ENCODE data around the gene PSMC1. TPM values are rescaled to one million over a fixed set of nuclear protein-coding genes. Genes with fewer than 3 reads are reported as not detected.

PSMC1 gene
- total and polyA plus RNA-seq, 10 of the 15 experiments (the other 5 are each of a cell fraction or from before 2014, with no cell fraction given), result 97.4 to 286 (median 209) TPM

- no peaks in the 10 kb centered on the region for H3K79me2 ChIP-seq (ENCODE audit: control insufficient read depth, insufficient read depth, low read length)
- ChIA-PET RAD21 (ENCODE audit: unreplicated experiment) (no interaction called here), POLR2A (no interaction called here), SMC1A (ENCODE audit: uncharacterized antibody, unreplicated experiment) (no interaction called here), CTCF (no interaction called here)
- no peaks in the 10 kb centered on the region for H3K9me3 ChIP-seq (replicated peaks; ENCODE audit: control insufficient read depth, insufficient read depth, low read length)
- intact Hi-C loops (cut with micrococcal nuclease; ENCODE audit: unreplicated experiment), result no loop called here
- H3K9ac ChIP-seq (ENCODE audit: control insufficient read depth, insufficient read depth, low read length), result no peak overlapping the region
- no peak overlapping the region for H3K27ac ChIP-seq (ENCODE audit: control insufficient read depth, insufficient read depth)
- TF ChIP-seq MYC (IDR thresholded peaks at IDR 0.05; ENCODE audit: insufficient read depth, insufficient read length, insufficient replicate concordance, low read length, severe bottlenecking) (no peak), ZNF384 (IDR thresholded peaks at IDR 0.05; ENCODE audit: borderline replicate concordance, low read depth, low read length) (no peak), SRF (IDR thresholded peaks at IDR 0.05; ENCODE audit: low read depth in 2 of 2, low read length in 2 of 2) (no peak), NFXL1 (IDR thresholded peaks at IDR 0.05; ENCODE audit: borderline replicate concordance) (no peak), EED (IDR thresholded peaks at IDR 0.05; ENCODE audit: low read depth) (no peak), BRCA1 (IDR thresholded peaks at IDR 0.05; ENCODE audit: low read depth, low read length) (no peak)
- ATAC-seq, result no peak
- FAIRE-seq, result no peak
- BruUV-seq (replicated peaks), result no TSS peak
- no peaks in the 10 kb centered on the region for H3K4me1 ChIP-seq (ENCODE audit: control insufficient read depth, insufficient read depth, low read length)
- no peak overlapping the region for H2AFZ ChIP-seq (ENCODE audit: control insufficient read depth, low read depth, low read length)
- no peaks in the 10 kb centered on the region for H4K20me1 ChIP-seq (ENCODE audit: control insufficient read depth, insufficient read depth)
- no peaks in the 10 kb centered on the region for H3K27me3 ChIP-seq (replicated peaks in 1 of 2; ENCODE audit: control insufficient read depth in 2 of 2, insufficient read depth in 2 of 2, low read length in 1 of 2)
- DNase-seq (ENCODE audit: low read depth, low spot score), result no peak
- in situ Hi-C loops (cut with MboI), result no loop called here
- no peak overlapping the region for H3K4me3 ChIP-seq
- over 99% methylated on average over 7 of the region's 7 CpGs for WGBS (ENCODE audit: insufficient coverage, insufficient replicate concordance, low lambda C conversion rate, missing lambda C conversion rate)
- peaks cover 5 to 9% of the 10 kb centered on the region in 2 experiments for H3K36me3 ChIP-seq (ENCODE audit: control insufficient read depth in 2 of 2, insufficient read depth in 2 of 2, low read length in 1 of 2)
- H3K4me2 ChIP-seq (ENCODE audit: control insufficient read depth, insufficient read depth), result no peak overlapping the region
Measured at GRCh38 chr14:90280096-90280495, 23.7 kb downstream of the PSMC1 start.

GRCh38 chr14:90281261-90281660 is 24.9 kb downstream of the PSMC1 start:
- in situ Hi-C loops (cut with MboI), result no loop called here
- intact Hi-C loops (cut with micrococcal nuclease; ENCODE audit: unreplicated experiment), result no loop called here
- CTCF ChIA-PET, result interaction anchor here (1.0 to 1.4 kb wide), 2 partner anchors 22 to 46 kb away, joined by 3 read pairs; no protein-coding TSS in a partner anchor
- TF ChIP-seq EED (IDR thresholded peaks at IDR 0.05; ENCODE audit: low read depth) (no peak), SMC3 (IDR thresholded peaks at IDR 0.05; ENCODE audit: borderline replicate concordance, low read length) (no peak), PKNOX1 (IDR thresholded peaks at IDR 0.05) (no peak), MXI1 (IDR thresholded peaks at IDR 0.05; ENCODE audit: low read depth, low read length) (no peak), RUNX3 (IDR thresholded peaks at IDR 0.05; ENCODE audit: low read length) (no peak), KLF5 (IDR thresholded peaks at IDR 0.05; ENCODE audit: partially characterized antibody) (no peak), MYB (IDR thresholded peaks at IDR 0.05; ENCODE audit: borderline replicate concordance, low read depth, low read length) (no peak), CBFB (IDR thresholded peaks at IDR 0.05; ENCODE audit: low read depth) (no peak), SP1 (IDR thresholded peaks at IDR 0.05; ENCODE audit: low read depth, low read length) (no peak), ATF3 (IDR thresholded peaks at IDR 0.05; ENCODE audit: borderline replicate concordance, extremely low read depth, low read depth, low read length) (no peak), HDAC2 (IDR thresholded peaks at IDR 0.05) (no peak), RFX5 (IDR thresholded peaks at IDR 0.05; ENCODE audit: low read depth, low read length) (no peak), PAX5 (IDR thresholded peaks at IDR 0.05; ENCODE audit: borderline replicate concordance, low read depth, low read length) (no peak)

More at GRCh38 chr14:90281261-90281660, 24.9 kb downstream of the PSMC1 start:
- H3K4me1 ChIP-seq (ENCODE audit: control insufficient read depth, insufficient read depth, low read length), result no peaks in the 10 kb centered on the region
- no peak overlapping the region for H3K27ac ChIP-seq (ENCODE audit: control insufficient read depth, insufficient read depth)
- H4K20me1 ChIP-seq (ENCODE audit: control insufficient read depth, insufficient read depth), result no peaks in the 10 kb centered on the region
- ChIA-PET SMC1A (ENCODE audit: uncharacterized antibody, unreplicated experiment) (interaction anchor here (0.6 to 0.8 kb wide), 2 partner anchors 16 to 39 kb away, joined by 3 to 4 read pairs; no protein-coding TSS in a partner anchor), POLR2A (interaction anchor here (0.6 kb wide), 1 partner anchor 93 kb away, joined by 4 read pairs; no protein-coding TSS in a partner anchor), RAD21 (ENCODE audit: unreplicated experiment) (no interaction called here)
- H3K79me2 ChIP-seq (ENCODE audit: control insufficient read depth, insufficient read depth, low read length), result no peaks in the 10 kb centered on the region
- H3K9me3 ChIP-seq (replicated peaks; ENCODE audit: control insufficient read depth, insufficient read depth, low read length), result no peaks in the 10 kb centered on the region
- no peak for FAIRE-seq
- no peak overlapping the region for H2AFZ ChIP-seq (ENCODE audit: control insufficient read depth, low read depth, low read length)
- ATAC-seq, result no peak
- BruUV-seq (replicated peaks), result no TSS peak
- H3K36me3 ChIP-seq (ENCODE audit: control insufficient read depth in 2 of 2, insufficient read depth in 2 of 2, low read length in 1 of 2), result peaks cover 5 to 10% of the 10 kb centered on the region in 2 experiments
- no peaks in the 10 kb centered on the region for H3K27me3 ChIP-seq (replicated peaks in 1 of 2; ENCODE audit: control insufficient read depth in 2 of 2, insufficient read depth in 2 of 2, low read length in 1 of 2)
- no peak overlapping the region for H3K9ac ChIP-seq (ENCODE audit: control insufficient read depth, insufficient read depth, low read length)
- no peak overlapping the region for H3K4me3 ChIP-seq
- WGBS (ENCODE audit: insufficient coverage, insufficient replicate concordance, low lambda C conversion rate, missing lambda C conversion rate), result 86% methylated on average over 8 of the region's 8 CpGs
- H3K4me2 ChIP-seq (ENCODE audit: control insufficient read depth, insufficient read depth), result no peak overlapping the region
- DNase-seq (ENCODE audit: low read depth, low spot score), result no peak
